HK-2 (cell line): ENCODE measurements around the gene ATP6V1A.

Experiments
- DNase-seq: peaks from one replicate; pipeline ENCODE4 v3.0.0-alpha.2; 2018; ENCODE audit not compliant: unreplicated experiment

The ATP6V1A gene

DNA sequence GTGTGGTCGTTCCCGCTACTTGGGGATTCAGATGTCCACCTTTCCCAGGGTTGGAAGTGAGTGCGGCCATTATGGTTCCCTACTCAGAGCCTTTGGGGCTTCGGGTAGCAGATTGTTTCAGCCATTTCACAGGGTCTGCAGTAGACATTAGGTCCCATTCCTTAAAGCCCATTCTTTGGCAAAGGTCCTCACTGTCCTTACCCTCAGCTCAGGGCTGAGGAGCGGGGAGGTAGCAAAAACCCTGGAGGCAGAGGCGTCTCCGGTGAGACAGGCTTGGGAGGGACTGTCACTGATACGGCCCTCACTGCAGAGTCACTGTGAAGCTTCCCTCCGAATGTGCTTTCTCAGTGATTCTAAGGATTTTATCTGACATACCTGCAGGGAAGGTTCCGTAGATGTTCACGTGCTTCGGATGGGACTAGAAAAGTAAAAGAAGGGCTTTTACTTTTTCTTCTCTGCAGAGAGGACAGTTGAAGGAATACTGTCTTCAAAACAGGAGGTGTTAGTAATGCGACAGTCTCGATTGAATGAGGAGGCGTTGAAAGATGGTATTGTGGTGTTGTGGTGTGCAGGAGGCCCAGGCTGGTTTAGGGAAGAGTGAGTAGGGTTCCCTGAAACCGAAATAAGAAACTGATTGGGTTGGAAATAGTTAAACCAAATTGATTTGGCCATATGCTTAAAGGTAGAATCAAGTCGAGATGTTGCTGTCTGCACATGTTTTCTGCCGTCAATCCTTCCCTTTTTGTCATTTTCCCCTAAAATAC is 630 bp downstream of the ATP6V1A start:
- no peak for DNase-seq

GRCh38 chr3:113751141-113751540 is 4.3 kb downstream of the ATP6V1A start:
- DNase-seq, result no peak

- no peak for DNase-seq
These were observed 6.6 kb downstream of the ATP6V1A start for GRCh38 chr3:113753376-113753985.

DNA sequence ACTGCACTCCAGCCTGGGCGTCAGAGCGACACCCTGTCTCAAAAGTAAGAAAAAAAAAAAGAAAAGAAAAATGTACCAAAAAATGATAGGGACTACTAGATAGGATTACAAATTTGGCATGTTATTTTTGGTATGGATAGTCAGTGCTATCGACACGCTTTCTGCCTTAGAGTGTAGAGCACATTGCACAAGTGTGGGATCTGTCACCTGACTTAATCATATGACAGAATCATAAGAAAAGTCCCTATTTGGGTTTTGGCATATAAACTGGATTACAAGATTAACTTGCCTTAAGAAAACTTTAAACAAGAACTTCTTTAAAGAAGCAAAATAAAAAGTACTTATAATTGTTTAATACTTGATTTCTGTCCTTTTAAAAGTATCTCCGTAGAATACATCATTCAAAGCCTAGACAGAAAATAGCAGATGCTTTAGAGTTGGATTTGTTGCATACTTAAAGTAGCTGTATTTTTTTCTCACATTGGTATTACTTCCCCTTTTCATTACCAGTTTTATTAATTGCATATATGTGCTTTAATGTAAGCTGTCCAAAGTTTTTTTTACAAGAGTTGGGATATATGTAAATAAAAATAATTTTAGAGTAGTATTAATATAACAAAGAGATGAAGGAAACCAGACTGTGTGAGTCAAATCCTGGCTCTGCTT is 7.8 kb downstream of the ATP6V1A start:
- no peak for DNase-seq

GRCh38 chr3:113758389-113759024 is 11.7 kb downstream of the ATP6V1A start:
- no peak for DNase-seq

DNA sequence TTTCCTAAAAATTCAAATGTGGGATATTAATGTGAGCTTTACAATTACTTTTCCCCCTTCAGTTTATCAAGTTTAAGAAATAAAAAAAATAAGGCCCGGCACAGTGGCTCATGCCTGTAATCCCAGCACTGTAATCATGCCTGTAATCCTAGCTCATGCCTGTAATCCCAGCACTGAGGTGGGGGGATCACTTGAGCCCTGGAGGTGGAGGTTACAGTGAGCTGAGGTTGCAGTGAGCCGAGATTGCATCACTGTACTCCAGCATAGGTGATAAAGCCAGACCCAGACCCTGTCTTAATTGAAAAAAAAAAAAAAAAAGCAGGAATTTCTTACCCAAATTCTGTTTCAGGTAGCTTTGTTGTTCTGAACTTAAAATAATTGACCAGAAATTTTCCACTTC is 17.9 kb downstream of the ATP6V1A start:
- DNase-seq, result no peak

- no peak for DNase-seq
These were observed 22.7 kb downstream of the ATP6V1A start for GRCh38 chr3:113769551-113769950.

- DNase-seq, result no peak
These were observed 25.2 kb downstream of the ATP6V1A start for GRCh38 chr3:113771993-113772392.

DNA sequence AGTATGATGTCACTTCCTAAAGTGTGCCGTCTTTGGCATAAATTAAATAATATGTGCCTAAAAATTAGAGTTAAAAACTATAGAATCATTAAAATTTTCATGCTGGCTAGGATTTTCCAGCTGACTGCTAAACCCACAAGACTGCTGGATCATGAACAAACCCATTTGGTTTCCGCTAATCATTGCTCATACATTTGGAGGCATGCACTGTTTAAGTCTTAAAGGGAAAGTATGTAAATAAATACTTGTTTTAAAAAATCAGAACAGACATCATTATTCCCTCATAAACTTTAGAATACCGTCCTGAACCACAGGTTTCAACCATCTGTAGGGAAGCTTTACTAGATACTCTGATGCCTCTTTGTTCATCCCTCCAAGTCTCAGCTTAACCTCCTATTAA is 26.5 kb downstream of the ATP6V1A start:
- no peak for DNase-seq

DNA sequence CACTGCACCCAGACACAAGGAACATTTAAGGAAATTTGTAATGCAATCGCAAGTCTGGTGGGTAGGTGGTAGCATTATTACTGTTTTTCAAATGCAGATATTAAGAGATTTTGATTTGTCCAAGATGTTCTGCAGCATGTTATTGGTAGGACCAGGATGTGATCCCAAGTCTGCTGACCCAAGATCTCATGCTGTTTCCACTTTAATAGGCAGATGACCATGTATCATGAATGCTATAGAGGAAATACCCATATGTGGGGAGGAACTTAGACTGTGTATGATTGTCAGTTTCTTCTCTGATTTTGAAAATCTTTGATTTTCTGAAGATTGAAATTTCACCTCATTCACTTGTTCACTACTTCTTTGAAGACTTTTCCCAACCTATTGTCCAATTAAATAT is 28.7 kb downstream of the ATP6V1A start:
- no peak for DNase-seq

DNA sequence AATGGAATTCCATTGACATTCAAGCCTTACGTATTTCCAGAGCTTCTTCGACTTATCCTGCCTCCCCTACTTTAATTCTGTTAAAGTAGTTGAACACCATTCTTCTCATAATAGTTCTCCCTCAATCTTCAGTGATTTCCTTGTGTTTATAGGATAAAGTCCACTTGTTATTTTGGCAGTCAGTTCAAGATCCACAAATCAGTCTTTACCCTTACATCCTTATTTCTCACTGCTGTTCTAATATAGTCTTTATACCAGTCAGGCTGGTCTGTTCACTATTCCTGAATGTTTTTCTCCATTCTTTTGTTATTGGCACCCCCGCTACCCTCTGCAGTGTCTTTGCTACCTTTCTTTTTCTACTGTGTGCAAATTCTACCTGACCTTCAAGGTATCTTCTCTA is 29.7 kb downstream of the ATP6V1A start:
- no peak for DNase-seq

DNA sequence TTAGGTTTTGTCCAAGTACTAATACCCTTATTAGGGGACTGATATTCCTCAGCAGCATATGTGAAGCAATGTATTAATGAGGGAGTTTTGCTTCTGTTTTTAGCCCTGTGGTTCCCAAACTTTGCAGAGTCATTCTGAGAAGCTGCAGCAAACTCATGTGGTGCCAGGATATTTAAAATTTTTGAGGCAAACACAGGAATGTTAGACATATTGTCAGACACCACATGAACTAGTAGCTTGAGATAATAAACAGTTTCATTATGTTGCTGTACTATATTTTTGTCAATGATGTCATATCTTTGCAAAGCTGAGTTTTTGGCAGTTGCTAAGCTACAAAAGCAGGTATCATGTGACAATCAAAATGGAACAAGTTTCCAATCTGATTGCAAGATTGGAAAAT is 36.6 kb downstream of the ATP6V1A start:
- DNase-seq, result no peak

- DNase-seq, result no peak
These were observed 37.1 kb downstream of the ATP6V1A start for GRCh38 chr3:113783980-113784379.

DNA sequence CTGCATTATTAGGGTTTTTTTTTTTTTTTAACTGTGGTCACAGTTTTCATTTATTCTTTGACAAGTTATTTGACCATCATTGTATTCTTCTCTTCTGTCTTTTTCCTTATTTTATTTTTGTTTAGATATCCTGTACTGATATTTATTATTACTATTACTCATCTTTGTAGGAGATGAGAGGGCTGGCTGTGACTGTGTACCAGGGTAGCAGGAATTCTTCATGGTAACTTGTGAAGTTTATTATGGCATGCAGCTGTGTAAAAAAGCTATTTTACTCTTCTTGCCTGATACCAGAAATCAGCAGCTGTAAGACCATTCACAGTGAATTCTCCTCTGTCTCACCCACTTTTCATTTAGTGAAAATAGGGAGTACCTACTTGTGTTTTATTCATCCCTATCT is 44.5 kb downstream of the ATP6V1A start:
- no peak for DNase-seq

GRCh38 chr3:113794526-113794925 is 47.7 kb downstream of the ATP6V1A start:
- no peak for DNase-seq

GRCh38 chr3:113795693-113796092 is 48.9 kb downstream of the ATP6V1A start:
- DNase-seq, result no peak

DNA sequence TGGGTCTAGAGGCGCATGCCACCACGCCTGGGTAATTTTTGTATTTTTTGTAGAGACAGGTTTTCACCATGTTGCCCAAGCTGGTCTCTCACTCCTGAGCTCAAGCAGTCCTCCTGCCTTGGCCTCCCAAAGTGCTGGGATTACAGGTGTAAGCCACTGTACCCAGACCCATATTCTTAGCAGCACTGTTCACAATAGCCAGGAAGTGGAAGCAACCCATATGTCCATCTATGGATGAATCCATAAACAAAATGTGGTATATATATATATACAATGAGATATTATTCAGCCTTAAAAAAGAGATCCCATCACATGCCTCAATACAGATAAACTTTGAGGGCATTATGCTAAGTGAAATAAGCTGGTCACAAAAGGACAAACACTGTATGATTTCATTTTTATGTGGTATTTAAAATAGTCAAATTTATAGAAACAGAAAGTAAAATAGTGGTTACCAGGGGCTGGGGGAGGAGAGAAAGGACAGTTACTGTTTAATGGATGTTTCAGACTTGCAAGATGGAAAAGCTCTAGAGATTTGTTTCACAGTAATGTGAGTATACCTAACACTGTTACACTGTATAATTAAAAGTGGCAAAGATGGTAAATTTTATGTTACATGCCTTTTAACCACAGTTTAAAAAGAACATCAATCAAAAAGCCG is 56.1 kb downstream of the ATP6V1A start:
- DNase-seq, result no peak

DNA sequence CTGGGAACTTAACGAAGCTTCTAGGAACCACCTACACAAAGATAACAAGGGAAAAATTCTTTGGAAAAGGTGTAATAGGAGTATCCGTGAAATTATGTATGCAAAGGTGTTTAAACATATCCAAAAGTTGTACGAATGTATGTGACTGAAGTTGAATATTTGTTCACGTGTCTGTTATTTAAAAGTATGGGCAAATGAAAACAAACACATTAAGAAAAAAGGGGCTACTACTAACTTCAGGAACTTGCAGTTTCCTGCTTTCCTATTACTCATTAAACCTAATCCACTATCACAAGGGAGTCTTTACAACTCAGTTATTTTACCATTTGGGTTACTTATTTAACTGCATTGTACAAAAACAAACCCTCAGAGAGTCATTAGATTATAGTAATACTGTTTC is 57.8 kb downstream of the ATP6V1A start:
- no peak for DNase-seq

GRCh38 chr3:113805249-113805648 is 58.4 kb downstream of the ATP6V1A start:
- no peak for DNase-seq

DNA sequence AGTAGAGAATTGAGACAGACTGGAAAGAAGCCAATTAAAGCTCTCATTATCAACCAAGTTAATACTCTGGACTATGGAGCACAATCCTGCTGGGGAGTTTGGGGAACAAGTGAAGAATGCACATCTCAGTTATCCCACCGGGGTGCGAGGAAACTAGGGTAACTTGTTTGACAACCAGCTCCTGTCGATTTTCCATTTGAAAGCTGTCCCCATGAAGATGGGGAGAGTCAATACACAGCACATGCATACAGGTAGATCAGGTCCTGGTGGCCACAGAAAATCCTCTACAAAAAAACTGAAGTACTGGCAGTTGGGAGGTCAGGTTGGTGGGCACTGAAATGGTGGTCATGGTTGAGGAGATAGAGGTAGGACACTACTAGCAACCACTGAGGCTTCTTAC is 66.0 kb downstream of the ATP6V1A start:
- no peak for DNase-seq

- DNase-seq, result no peak
These were observed 73.0 kb downstream of the ATP6V1A start for GRCh38 chr3:113819866-113820265.

GRCh38 chr3:113825090-113825489 is 78.3 kb downstream of the ATP6V1A start:
- peak; percentile 24 for DNase-seq
